Fibroblast of the aortic adventitia (primary cell): ENCODE results near the gene KCNJ8. TPM values are rescaled to one million over a fixed set of nuclear protein-coding genes. Genes with fewer than 3 reads are reported as not detected.
A peak's percentile ranks its signal among the peaks of the same experiment; 100 is the strongest.
"Not testable (repeated sequence)": the region's sequence is repeated elsewhere in the genome, so short reads cannot be mapped to it uniquely, and the experiment has no call there.

ENCODE experiments used
- DNase-seq: peaks from one replicate; pipeline ENCODE4 v3.0.0-alpha.2; 2010; ENCODE audit warnings: low read depth
- H3K4me3 ChIP-seq: 2 replicates; pipeline ENCODE4 v1.5.1; 2011; ENCODE audit warnings: low read depth, mild to moderate bottlenecking, control low read depth, low read length, moderate library complexity
- total RNA-seq: library from RNA; depleted of rRNA; stranded (reverse); fragments of >200 nt; gene quantifications from 2 replicates; pipeline ENCODE4 v1.2.3, GENCODE V29; 2012; ENCODE audit warnings: low replicate concordance
- TF ChIP-seq, protein P1 (sequence below): IDR thresholded peaks from 2 replicates; pipeline ENCODE4 v1.5.1; 2011; ENCODE audit warnings: mild to moderate bottlenecking, low read length, control low read depth, inconsistent platforms; ENCODE audit not compliant: insufficient read depth

The KCNJ8 gene
- total RNA-seq, 1 donor, result 5.6 TPM

DNA sequence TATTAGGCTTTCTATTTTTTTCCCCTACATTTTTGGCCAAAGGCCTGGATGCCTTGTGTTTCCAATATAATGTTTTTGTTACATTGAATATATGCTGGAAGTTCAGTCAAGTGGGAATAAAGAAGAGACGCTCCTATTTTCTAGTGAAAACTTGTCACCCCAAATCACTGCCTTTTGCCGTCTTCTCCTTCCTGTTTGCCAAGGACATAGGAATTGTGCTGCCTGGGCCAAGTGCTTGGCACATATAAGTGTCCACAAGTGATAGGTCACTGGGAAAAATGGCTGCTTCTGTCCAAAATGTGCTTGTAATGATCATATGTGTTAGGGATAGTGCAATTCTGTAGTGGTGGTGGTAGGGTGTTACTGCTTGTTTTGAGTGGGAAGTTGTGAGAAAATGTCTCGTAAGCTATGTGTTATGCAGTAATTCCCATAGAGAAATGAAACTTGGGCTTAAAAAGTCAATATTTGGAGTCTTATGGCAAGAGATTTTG, 11.6 kb upstream of the KCNJ8 start:
- H3K4me3 ChIP-seq, result no peak overlapping the region
- DNase-seq, result no peak
- TF ChIP-seq, protein P1, sequence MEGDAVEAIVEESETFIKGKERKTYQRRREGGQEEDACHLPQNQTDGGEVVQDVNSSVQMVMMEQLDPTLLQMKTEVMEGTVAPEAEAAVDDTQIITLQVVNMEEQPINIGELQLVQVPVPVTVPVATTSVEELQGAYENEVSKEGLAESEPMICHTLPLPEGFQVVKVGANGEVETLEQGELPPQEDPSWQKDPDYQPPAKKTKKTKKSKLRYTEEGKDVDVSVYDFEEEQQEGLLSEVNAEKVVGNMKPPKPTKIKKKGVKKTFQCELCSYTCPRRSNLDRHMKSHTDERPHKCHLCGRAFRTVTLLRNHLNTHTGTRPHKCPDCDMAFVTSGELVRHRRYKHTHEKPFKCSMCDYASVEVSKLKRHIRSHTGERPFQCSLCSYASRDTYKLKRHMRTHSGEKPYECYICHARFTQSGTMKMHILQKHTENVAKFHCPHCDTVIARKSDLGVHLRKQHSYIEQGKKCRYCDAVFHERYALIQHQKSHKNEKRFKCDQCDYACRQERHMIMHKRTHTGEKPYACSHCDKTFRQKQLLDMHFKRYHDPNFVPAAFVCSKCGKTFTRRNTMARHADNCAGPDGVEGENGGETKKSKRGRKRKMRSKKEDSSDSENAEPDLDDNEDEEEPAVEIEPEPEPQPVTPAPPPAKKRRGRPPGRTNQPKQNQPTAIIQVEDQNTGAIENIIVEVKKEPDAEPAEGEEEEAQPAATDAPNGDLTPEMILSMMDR, result no peak

DNA sequence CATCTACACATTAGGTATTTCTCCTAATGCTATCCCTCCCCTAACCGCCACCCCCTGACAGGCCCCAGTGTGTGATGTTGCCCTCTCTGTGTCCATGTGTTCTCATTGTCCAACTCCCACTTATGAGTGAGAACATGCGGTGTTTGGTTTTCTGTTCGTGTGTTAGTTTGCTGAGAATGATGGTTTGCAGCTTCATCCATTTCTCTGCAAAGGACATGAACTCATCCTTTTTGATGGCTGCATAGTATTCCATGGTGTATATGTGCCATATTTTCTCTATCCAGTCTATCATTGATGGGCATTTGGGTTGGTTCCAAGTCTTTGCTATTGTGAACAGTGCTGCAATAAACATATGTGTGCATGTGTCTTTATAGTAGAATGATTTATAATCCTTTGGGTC, 8.2 kb upstream of the KCNJ8 start:
- not testable (repeated sequence) for H3K4me3 ChIP-seq, DNase-seq

DNA sequence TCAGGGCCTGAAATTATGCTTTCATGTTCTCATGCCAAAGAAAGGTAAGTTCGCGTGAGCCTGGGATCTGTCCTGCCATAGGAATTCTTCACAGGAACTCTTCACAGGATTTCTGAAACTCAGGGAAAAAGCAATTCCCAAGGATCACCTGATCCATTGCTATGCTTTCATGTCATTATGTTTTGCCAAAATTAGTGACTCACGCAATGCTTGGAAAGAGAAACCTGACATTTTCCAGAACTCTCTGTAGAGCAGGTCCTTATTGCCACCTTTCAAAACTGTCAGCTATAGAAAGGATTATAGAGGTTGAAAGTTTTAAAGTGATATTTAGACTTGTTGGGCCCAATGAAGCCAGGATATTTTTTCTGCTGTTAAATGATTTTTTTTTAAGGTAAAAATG, 6.3 kb upstream of the KCNJ8 start:
- TF ChIP-seq, protein P1, result no peak
- peak; percentile 62 for DNase-seq
- no peak overlapping the region for H3K4me3 ChIP-seq

DNA sequence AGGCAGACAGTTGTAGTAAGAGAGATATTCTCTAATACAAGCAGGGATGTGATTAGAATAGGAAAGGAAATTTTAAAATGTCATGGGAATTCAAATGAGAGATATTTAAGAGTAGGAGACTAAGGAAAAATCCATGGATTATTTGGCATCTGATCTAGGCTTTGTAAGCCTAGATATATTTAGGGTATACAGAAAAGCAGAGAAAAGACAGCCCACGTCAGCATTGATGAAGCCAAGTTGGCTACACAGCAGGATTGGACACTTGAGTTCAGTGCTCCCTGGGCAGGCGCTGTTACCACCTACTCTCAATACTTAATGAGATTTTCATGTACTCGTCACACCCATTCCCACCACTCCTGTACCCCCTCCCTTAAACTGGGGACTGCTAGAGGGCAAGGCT, 1.7 kb upstream of the KCNJ8 start:
- DNase-seq, result no peak
- TF ChIP-seq, protein P1, result no peak
- H3K4me3 ChIP-seq, result no peak overlapping the region

DNA sequence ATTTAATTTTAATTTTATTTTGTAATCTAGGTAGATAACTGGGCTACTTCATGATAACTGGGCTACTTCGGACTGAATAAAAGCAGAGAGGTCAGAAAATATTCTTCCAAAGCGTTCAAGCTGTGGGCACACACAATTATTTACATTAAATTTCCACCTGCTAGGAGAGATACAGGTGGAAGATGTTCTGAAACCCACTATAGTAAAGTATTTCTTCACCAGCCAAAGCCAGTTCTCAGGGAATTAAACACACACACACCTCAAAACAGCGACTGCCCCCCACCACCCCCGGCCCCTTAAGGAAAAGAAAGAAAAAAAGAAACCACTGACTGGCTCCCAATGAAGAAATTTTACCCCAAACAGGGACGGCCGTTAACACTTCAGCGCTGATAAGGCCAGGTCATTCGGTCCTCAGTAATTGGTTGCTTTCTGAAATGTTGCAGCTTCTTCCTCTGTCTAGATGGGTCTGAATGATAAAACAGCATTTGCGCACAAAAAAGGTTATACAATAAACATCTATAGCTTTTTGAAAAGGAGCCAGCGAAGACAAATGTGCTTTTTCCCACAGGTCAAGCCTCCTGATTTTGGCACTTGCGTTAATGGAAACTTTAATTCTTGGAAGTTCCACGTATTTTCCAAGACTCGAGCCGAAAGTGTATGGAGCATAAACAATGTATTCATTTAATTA, 771 bp upstream of the KCNJ8 start:
- peak overlapping the region; percentile 73 for H3K4me3 ChIP-seq
- DNase-seq, result no peak

DNA sequence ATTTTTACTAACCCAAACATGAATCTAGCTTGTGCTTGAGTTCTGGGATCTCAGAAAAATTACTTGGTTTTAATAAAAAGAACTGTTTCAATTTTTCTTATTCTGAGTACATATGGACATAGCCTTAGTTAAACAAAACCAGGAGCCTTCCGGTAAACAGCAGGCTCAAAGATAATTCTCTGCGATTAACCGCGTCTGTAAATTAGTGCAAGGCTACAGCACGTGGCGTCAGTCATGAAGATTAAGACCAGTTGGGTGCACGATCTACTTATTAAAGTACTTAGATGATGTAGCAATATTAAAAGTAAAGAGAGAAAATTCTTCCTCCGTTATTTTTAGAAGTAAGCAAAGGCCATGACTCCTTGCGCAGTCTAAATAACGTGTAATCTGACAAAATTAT, 700 bp downstream of the KCNJ8 start:
- peak overlapping the region; percentile 73 for H3K4me3 ChIP-seq
- TF ChIP-seq, protein P1, result no peak
- peak; percentile 39 for DNase-seq

More for the DNA sequence above, 771 bp upstream of the KCNJ8 start:
- TF ChIP-seq, protein P1, result no peak

DNA sequence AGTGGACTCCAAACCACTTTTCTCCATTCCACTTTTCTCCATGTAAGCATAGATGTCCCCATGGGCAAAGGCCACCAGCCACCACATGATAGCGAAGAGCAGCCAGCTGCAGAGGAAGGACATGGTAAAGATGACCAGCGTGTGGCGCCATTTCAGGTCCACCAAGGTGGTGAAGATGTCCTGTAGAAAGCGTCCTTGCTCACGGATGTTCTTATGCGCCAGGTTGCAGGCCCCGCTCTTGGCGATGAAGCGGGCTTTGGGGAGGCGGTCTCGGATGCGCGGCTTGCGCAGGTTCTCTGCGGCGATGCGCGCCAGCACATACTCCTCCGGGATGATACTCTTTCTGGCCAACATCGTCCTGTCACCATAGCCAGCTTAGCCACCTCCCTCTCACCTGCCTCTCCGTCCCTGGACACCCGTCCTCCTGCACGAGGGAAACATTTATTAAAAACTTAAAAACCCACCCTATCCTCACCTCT, 1.2 kb downstream of the KCNJ8 start:
- H3K4me3 ChIP-seq, result peak overlapping the region; percentile 73
- DNase-seq, result peak; percentile 41
- TF ChIP-seq, protein P1, result peak; percentile 26
